Astrocyte of the spinal cord (primary cell): ENCODE data around the gene ADCYAP1.

Experiments used
- DNase-seq: peaks from one replicate; pipeline ENCODE4 v3.0.0; 2011; ENCODE audit warnings: low read depth, low spot score
- H3K4me3 ChIP-seq: 2 replicates; pipeline ENCODE4 v1.5.1; 2011; ENCODE audit warnings: low read depth, mild to moderate bottlenecking, low read length, moderate library complexity
- in situ Hi-C: cut with HindIII; loops from 2 replicates; pipeline ENCODE4 v1.10.0; 2017; ENCODE audit warnings: low sequenced_read_pairs
- TF ChIP-seq, protein P1 (sequence below): IDR thresholded peaks from 2 replicates; pipeline ENCODE4 v1.5.1; 2012; ENCODE audit warnings: low read depth, mild to moderate bottlenecking, low read length, inconsistent platforms

Gene ADCYAP1

GRCh38 chr18:905307-905947 is 756 bp downstream of the ADCYAP1 start:
- in situ Hi-C loops = no loop called here
- TF ChIP-seq, protein P1, sequence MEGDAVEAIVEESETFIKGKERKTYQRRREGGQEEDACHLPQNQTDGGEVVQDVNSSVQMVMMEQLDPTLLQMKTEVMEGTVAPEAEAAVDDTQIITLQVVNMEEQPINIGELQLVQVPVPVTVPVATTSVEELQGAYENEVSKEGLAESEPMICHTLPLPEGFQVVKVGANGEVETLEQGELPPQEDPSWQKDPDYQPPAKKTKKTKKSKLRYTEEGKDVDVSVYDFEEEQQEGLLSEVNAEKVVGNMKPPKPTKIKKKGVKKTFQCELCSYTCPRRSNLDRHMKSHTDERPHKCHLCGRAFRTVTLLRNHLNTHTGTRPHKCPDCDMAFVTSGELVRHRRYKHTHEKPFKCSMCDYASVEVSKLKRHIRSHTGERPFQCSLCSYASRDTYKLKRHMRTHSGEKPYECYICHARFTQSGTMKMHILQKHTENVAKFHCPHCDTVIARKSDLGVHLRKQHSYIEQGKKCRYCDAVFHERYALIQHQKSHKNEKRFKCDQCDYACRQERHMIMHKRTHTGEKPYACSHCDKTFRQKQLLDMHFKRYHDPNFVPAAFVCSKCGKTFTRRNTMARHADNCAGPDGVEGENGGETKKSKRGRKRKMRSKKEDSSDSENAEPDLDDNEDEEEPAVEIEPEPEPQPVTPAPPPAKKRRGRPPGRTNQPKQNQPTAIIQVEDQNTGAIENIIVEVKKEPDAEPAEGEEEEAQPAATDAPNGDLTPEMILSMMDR = no peak
- DNase-seq = no peak
- no peak overlapping the region for H3K4me3 ChIP-seq

GRCh38 chr18:905948-906415 is 1.3 kb downstream of the ADCYAP1 start:
- in situ Hi-C loops = no loop called here
- TF ChIP-seq, protein P1 = no peak

DNA sequence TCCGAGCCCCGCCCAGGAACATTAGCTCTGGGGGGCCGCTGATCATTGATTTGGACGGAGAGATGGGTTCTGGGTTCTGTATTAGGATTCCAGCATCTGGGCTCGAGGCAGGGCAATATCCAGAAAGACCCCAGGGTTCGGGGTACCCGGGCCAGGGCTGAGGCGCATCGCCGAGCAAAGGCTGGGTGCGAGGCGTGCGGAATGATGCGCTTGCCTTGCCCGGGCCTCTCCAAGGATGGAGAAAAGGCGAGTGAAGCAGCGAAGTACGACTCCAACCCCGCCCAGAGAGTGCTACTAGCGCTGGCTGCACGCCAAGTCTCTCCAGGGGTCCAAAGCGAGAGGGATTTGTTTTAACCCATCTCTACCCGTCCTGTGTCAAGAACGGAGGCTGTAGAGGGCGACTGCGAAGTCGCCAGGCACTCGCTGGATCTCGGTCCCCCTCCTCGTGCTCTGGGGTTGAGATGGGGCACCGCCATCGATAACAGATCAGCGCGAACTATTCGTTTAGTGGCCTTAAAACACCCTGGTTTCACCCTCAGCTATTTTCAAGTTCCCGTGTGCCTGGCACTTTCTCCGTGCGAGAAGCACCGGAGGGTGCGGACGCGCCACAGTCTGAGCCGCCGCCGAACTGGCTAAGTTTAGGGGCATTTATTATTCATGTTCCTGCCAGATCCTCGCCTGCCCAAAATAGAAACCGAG is 1.9 kb downstream of the ADCYAP1 start:
- in situ Hi-C loops = no loop called here
- DNase-seq = no peak
- TF ChIP-seq, protein P1 = no peak
- H3K4me3 ChIP-seq = no peak overlapping the region

More at GRCh38 chr18:905948-906415, 1.3 kb downstream of the ADCYAP1 start:
- DNase-seq = no peak
- H3K4me3 ChIP-seq = no peak overlapping the region

- TF ChIP-seq, protein P1 = no peak
- peak overlapping the region; percentile 1 for H3K4me3 ChIP-seq
- in situ Hi-C loops = no loop called here
- no peak for DNase-seq
Observed at GRCh38 chr18:907115-907884, 2.6 kb downstream of the ADCYAP1 start.

DNA sequence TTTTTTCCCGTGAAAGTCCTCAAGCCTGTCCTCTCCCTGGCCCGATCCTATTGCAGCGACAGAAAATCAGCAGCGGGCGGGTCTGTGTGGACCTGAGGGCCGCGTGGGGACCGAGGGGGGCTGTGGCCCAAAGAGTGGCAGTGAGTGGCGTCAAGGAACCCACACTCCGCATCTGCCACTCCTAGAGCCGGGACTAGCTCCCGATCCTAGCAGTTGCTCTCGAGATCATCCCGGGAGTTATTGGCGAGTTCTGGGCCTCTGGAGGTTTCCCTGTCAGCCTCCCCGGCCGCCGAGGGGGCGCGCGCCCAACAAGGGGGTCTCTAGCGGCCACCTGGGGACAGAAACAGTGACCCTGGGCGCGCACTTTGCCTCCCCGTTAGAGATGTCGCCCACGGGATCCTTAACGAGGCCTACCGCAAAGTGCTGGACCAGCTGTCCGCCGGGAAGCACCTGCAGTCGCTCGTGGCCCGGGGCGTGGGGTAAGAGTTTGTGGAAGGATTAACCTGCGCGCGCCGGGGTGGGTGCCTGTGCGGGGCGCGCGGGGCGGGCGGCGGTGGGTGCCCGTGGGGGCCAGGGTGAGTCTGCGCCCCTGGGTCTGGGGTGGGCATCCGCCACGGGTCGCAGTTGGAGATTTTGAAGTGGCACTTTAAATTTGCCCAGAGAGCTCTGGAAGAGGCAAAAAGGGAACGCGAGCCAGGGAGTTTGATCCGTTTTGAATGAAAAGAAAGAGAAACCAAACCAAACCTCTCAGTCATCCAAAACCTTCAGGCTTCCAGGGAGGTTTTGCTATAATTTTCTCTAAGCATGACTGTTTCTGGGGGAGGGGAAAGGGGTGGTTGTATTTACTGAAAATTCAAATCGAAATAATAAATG is 3.5 kb downstream of the ADCYAP1 start:
- TF ChIP-seq, protein P1 = no peak
- peak overlapping the region; percentile 24 for H3K4me3 ChIP-seq
- no peak for DNase-seq
- in situ Hi-C loops = no loop called here
